SK-N-SH (cell line): ENCODE measurements around the gene METTL26.

Experiments
- CHD2 ChIP-seq: fragments of 150-350 bp; IDR thresholded peaks from 2 replicates; pipeline ENCODE4 v1.6.1; 2018; ENCODE audit warnings: low read length; ENCODE audit not compliant: partially characterized antibody
- EP300 ChIP-seq, 2 experiments: IDR thresholded peaks; 2 replicates each; pipeline versions ENCODE4 v1.4.0 to v1.6.1; 2012; ENCODE audit warnings: borderline replicate concordance in 1 of 2, low read depth in 1 of 2, low read length in 1 of 2
- EZH2phosphoT487 ChIP-seq: fragments of 200-600 bp; sonication (generic); IDR thresholded peaks from 2 replicates; pipeline ENCODE4 v1.6.1; 2017; ENCODE audit warnings: low read depth, mixed run types, mild to moderate bottlenecking, antibody characterized with exemption, moderate library complexity, borderline replicate concordance
- FOXM1 ChIP-seq: IDR thresholded peaks from 2 replicates; pipeline ENCODE4 v1.4.0; 2012; ENCODE audit warnings: low read depth, mild to moderate bottlenecking
- GABPA ChIP-seq: IDR thresholded peaks from 2 replicates; pipeline ENCODE4 v1.4.0; 2012; ENCODE audit warnings: low read depth, mild to moderate bottlenecking
- MXI1 ChIP-seq: IDR thresholded peaks from 2 replicates; pipeline ENCODE4 v1.6.1; 2012; ENCODE audit warnings: mild to moderate bottlenecking, low read depth, low read length, improper control_type of control experiment
- POLR2AphosphoS5 ChIP-seq: IDR thresholded peaks from 2 replicates; pipeline ENCODE4 v1.6.1; 2012; ENCODE audit warnings: low read depth, low read length
- RAD21 ChIP-seq: IDR thresholded peaks from 2 replicates; pipeline ENCODE4 v1.6.1; 2012; ENCODE audit warnings: mild to moderate bottlenecking, low read length
- YY1 ChIP-seq: IDR thresholded peaks from 2 replicates; pipeline ENCODE4 v1.4.0; 2012; ENCODE audit warnings: low read depth, mild to moderate bottlenecking
- TF ChIP-seq, protein P1 (sequence below): fragments of 200-600 bp; sonication (generic); IDR thresholded peaks from 2 replicates; pipeline ENCODE4 v1.6.1; 2017; ENCODE audit warnings: antibody characterized with exemption, mild to moderate bottlenecking, moderate library complexity

DNA sequence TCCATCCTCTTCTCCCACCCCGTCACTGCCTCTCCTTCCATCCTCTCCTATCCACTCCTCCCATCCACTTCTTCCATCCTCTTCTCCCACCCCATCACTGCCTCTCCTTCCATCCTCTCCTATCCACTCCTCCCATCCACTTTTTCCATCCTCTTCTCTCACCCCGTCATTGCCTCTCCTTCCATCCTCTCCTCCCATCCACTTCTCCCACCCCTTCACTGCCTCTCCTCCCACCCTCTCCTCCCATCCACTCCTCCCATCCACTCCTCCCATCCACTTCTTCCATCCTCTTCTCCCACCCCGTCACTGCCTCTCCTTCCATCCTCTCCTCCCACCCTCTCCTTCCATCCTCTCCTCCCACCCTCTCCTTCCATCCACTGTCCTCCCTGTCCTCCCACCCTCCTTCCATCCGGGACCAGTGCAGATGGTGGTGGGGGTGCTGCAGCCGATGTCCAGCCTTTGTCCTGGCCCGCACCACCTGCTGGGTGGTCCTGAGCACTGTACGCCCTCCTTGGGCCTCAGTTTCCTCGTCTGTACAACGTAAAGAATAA lies 4.2 kb downstream of the METTL26 start:
- no peak for TF ChIP-seq EZH2phosphoT487
- TF ChIP-seq, protein P1, sequence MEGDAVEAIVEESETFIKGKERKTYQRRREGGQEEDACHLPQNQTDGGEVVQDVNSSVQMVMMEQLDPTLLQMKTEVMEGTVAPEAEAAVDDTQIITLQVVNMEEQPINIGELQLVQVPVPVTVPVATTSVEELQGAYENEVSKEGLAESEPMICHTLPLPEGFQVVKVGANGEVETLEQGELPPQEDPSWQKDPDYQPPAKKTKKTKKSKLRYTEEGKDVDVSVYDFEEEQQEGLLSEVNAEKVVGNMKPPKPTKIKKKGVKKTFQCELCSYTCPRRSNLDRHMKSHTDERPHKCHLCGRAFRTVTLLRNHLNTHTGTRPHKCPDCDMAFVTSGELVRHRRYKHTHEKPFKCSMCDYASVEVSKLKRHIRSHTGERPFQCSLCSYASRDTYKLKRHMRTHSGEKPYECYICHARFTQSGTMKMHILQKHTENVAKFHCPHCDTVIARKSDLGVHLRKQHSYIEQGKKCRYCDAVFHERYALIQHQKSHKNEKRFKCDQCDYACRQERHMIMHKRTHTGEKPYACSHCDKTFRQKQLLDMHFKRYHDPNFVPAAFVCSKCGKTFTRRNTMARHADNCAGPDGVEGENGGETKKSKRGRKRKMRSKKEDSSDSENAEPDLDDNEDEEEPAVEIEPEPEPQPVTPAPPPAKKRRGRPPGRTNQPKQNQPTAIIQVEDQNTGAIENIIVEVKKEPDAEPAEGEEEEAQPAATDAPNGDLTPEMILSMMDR: no peak
- no peak for TF ChIP-seq GABPA
- no peak for TF ChIP-seq MXI1
- TF ChIP-seq FOXM1: no peak
- no peak for TF ChIP-seq POLR2AphosphoS5
- no peak for TF ChIP-seq CHD2
- no peak for TF ChIP-seq YY1
- TF ChIP-seq EP300 (IDR thresholded peaks at IDR 0.05; ENCODE audit: borderline replicate concordance in 1 of 2, low read depth in 1 of 2, low read length in 1 of 2): no peak
- no peak for TF ChIP-seq RAD21
